ENCODE results near the gene FAXDC2. TPM values are rescaled to one million over a fixed set of nuclear protein-coding genes. Genes with fewer than 3 reads are reported as not detected.

The FAXDC2 gene
- polyA plus RNA-seq, 1 experiment = 13.6 TPM

DNA sequence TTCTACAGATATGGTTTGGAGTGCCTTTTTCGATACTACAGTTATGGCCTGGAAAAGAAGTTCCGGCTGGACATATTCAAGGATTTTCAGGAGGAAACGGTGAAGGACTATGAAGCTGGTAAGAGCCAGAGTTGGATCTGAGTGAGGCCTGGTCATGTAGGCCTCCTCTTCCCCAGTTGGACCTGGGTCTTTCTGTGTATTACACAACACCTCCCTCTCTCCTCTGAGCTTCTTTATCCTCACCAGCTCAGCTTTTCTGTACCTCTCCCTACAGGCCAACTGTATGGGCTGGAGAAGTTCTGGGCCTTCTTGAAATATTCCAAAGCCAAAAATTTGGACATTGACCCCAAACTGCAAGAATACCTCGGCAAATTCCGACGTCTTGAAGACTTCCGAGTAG, 39.2 kb downstream of the FAXDC2 start:
- ChIA-PET CTCF (interaction anchor here (0.8 to 1.2 kb wide), 4 partner anchors 9 to 161 kb away, joined by 3 to 9 read pairs (median 4); no protein-coding TSS in a partner anchor), POLR2A (no interaction called here)
- TF ChIP-seq, protein P1, sequence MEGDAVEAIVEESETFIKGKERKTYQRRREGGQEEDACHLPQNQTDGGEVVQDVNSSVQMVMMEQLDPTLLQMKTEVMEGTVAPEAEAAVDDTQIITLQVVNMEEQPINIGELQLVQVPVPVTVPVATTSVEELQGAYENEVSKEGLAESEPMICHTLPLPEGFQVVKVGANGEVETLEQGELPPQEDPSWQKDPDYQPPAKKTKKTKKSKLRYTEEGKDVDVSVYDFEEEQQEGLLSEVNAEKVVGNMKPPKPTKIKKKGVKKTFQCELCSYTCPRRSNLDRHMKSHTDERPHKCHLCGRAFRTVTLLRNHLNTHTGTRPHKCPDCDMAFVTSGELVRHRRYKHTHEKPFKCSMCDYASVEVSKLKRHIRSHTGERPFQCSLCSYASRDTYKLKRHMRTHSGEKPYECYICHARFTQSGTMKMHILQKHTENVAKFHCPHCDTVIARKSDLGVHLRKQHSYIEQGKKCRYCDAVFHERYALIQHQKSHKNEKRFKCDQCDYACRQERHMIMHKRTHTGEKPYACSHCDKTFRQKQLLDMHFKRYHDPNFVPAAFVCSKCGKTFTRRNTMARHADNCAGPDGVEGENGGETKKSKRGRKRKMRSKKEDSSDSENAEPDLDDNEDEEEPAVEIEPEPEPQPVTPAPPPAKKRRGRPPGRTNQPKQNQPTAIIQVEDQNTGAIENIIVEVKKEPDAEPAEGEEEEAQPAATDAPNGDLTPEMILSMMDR (IDR thresholded peaks at IDR 0.05; ENCODE audit: insufficient read depth, low read depth, low read length) = no peak
- no peak for DNase-seq (ENCODE audit: low read depth)
- H3K4me3 ChIP-seq (ENCODE audit: low read depth, low read length) = no peak overlapping the region
- peaks cover 33% of the 10 kb centered on the region for H3K36me3 ChIP-seq (ENCODE audit: control insufficient read depth, insufficient read depth, low read length)
- H3K27me3 ChIP-seq (ENCODE audit: control insufficient read depth, insufficient read depth, low read length) = no peaks in the 10 kb centered on the region

DNA sequence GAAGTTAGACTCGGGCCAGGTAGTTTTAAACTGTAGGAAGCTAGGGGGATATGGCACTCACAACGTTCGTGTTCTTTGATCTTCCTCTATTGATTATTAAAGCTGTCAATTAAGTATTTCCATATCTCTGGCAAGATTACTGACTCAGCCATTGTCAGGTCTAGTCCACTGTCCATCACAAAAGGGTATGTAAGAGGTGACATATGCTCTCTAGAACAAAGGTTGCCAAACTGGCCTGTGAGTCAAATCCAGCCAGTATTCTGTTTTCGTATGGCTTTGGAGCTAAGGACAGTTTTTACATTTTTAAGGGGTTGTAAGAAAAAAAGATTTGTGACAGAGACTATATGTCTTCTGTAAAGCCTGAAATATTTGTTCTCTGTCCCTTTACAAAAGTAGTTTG, 44.2 kb downstream of the FAXDC2 start:
- Histone ChIP-seq H3K27me3 (ENCODE audit: control insufficient read depth, insufficient read depth, low read length) (no peaks in the 10 kb centered on the region), H3K4me3 (ENCODE audit: low read depth, low read length) (no peak overlapping the region), H3K36me3 (ENCODE audit: control insufficient read depth, insufficient read depth, low read length) (peaks cover 37% of the 10 kb centered on the region)
- DNase-seq (ENCODE audit: low read depth) = no peak
- TF ChIP-seq, protein P1 (IDR thresholded peaks at IDR 0.05; ENCODE audit: insufficient read depth, low read depth, low read length) = no peak
- CTCF ChIA-PET = no interaction called here
- POLR2A ChIA-PET = no interaction called here

DNA sequence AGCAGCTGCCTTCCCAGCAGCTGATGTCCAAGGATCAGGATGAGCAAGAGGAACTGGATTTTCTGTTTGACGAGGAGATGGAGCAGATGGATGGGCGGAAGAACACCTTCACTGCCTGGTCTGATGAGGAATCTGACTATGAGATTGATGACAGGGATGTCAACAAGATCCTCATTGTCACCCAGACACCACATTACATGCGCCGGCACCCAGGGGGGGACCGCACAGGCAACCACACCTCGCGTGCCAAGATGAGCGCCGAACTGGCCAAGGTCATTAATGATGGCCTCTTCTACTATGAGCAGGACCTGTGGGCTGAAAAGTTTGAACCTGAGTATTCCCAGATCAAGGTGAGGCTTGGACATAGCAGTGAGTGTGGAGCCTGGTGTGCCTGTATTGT, 48.4 kb downstream of the FAXDC2 start:
- Histone ChIP-seq H3K4me3 (ENCODE audit: low read depth, low read length) (no peak overlapping the region), H3K27me3 (ENCODE audit: control insufficient read depth, insufficient read depth, low read length) (no peaks in the 10 kb centered on the region), H3K36me3 (ENCODE audit: control insufficient read depth, insufficient read depth, low read length) (peaks cover 44% of the 10 kb centered on the region)
- TF ChIP-seq, protein P1 (IDR thresholded peaks at IDR 0.05; ENCODE audit: insufficient read depth, low read depth, low read length) = no peak
- CTCF ChIA-PET = interaction anchor here (0.6 to 1.3 kb wide), 5 partner anchors 9 to 1385 kb away, joined by 3 read pairs; no protein-coding TSS in a partner anchor
- DNase-seq (ENCODE audit: low read depth) = no peak
- POLR2A ChIA-PET = no interaction called here

DNA sequence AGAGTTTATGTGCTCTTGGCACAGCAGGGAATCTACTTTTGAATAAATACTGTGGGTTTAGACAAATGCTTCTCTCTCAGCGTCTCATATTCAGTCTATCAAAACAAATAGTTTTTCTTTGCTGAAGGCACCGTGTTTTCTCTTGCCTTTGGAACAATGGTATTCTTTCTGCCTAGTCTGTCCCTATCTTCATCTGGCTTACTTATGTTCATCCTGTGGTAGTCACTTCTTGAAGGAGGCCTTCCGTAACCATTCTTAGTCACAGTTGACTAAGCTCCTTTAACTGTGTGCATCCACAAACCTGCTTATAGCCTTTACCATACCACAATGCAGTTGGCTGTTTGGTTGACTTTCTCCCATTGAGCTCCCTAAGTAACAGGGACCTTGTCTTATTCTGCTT, 49.3 kb downstream of the FAXDC2 start:
- H3K36me3 ChIP-seq (ENCODE audit: control insufficient read depth, insufficient read depth, low read length) = peaks cover 44% of the 10 kb centered on the region
- ChIA-PET CTCF (interaction anchor here (0.6 to 1.3 kb wide), 5 partner anchors 8 to 1386 kb away, joined by 3 read pairs; no protein-coding TSS in a partner anchor), POLR2A (no interaction called here)
- H3K4me3 ChIP-seq (ENCODE audit: low read depth, low read length) = no peak overlapping the region
- TF ChIP-seq, protein P1 (IDR thresholded peaks at IDR 0.05; ENCODE audit: insufficient read depth, low read depth, low read length) = no peak
- no peak for DNase-seq (ENCODE audit: low read depth)
- H3K27me3 ChIP-seq (ENCODE audit: control insufficient read depth, insufficient read depth, low read length) = no peaks in the 10 kb centered on the region

- ChIA-PET CTCF (interaction anchor here (1.2 kb wide), 1 partner anchor 8 kb away, joined by 3 read pairs; no protein-coding TSS in a partner anchor), POLR2A (interaction anchor here (0.5 kb wide), 1 partner anchor 87 kb away, joined by 3 read pairs; no protein-coding TSS in a partner anchor)
- Histone ChIP-seq H3K4me3 (ENCODE audit: low read depth, low read length) (no peak overlapping the region), H3K36me3 (ENCODE audit: control insufficient read depth, insufficient read depth, low read length) (peaks cover 39% of the 10 kb centered on the region), H3K27me3 (ENCODE audit: control insufficient read depth, insufficient read depth, low read length) (no peaks in the 10 kb centered on the region)
- DNase-seq (ENCODE audit: low read depth) = no peak
- TF ChIP-seq, protein P1 (IDR thresholded peaks at IDR 0.05; ENCODE audit: insufficient read depth, low read depth, low read length) = no peak
These were observed 49.8 kb downstream of the FAXDC2 start for GRCh38 chr5:154800582-154800981.

Measured in BJ (cell line).